HG03342 (cell line): ENCODE results near the gene AFDN.
A peak's percentile ranks its signal among the peaks of the same experiment; 100 is the strongest.

Source experiments
- ATAC-seq: cut with Tn5 transposase; IDR thresholded peaks from one replicate; pipeline ENCODE4 v1.9.1; 2021; ENCODE audit warnings: mild to moderate bottlenecking, moderate library complexity; ENCODE audit not compliant: unreplicated experiment

The AFDN gene

GRCh38 chr6:167817016-167817415, 9.7 kb upstream of the AFDN start:
- ATAC-seq: no peak

- ATAC-seq: no peak
These were observed 9.0 kb upstream of the AFDN start for GRCh38 chr6:167817729-167818128.

- no peak for ATAC-seq
These were observed 7.1 kb upstream of the AFDN start for GRCh38 chr6:167819576-167819975.

GRCh38 chr6:167820681-167821080, 6.0 kb upstream of the AFDN start:
- ATAC-seq: no peak

- no peak for ATAC-seq
These were observed 1.9 kb upstream of the AFDN start for GRCh38 chr6:167824591-167825331.

GRCh38 chr6:167825332-167826229, 1.1 kb upstream of the AFDN start:
- peak; percentile 32 for ATAC-seq

GRCh38 chr6:167826230-167826895, 348 bp upstream of the AFDN start:
- peak; percentile 80 for ATAC-seq

GRCh38 chr6:167827583-167828324, 1.0 kb downstream of the AFDN start:
- ATAC-seq: peak; percentile 33

- ATAC-seq: no peak
These were observed 1.7 kb downstream of the AFDN start for GRCh38 chr6:167828325-167828956.

- no peak for ATAC-seq
These were observed 2.8 kb downstream of the AFDN start for GRCh38 chr6:167829513-167829912.

- no peak for ATAC-seq
These were observed 4.6 kb downstream of the AFDN start for GRCh38 chr6:167831281-167831828.

- ATAC-seq: peak; percentile 55
These were observed 6.0 kb downstream of the AFDN start for GRCh38 chr6:167832497-167833395.

- peak; percentile 22 for ATAC-seq
These were observed 6.7 kb downstream of the AFDN start for GRCh38 chr6:167833396-167833763.

- no peak for ATAC-seq
These were observed 8.5 kb downstream of the AFDN start for GRCh38 chr6:167835260-167835659.

GRCh38 chr6:167836721-167837120, 10.0 kb downstream of the AFDN start:
- ATAC-seq: no peak

- no peak for ATAC-seq
These were observed 11.6 kb downstream of the AFDN start for GRCh38 chr6:167838207-167838748.

- ATAC-seq: no peak
These were observed 12.6 kb downstream of the AFDN start for GRCh38 chr6:167839343-167839742.

GRCh38 chr6:167839755-167840154, 13.0 kb downstream of the AFDN start:
- ATAC-seq: no peak

GRCh38 chr6:167840160-167840525, 13.4 kb downstream of the AFDN start:
- no peak for ATAC-seq
